Stimulated activated CD4-positive, alpha-beta T cell treated with anti-CD3 and anti-CD28 coated beads, Interleukin-1b, Interleukin-23, amount 100 ng/mL, for 24 hours (primary cell): ENCODE results near the gene RNF208.
"Not testable (repeated sequence)": the region's sequence is repeated elsewhere in the genome, so short reads cannot be mapped to it uniquely, and the experiment has no call there.

Experiments
- DNase-seq, 4 experiments: peaks; one replicate each; pipeline ENCODE4 v3.0.0-alpha.2; 2020; ENCODE audit warnings: low read depth in 4 of 4, low spot score in 1 of 4

The RNF208 gene, protein sequence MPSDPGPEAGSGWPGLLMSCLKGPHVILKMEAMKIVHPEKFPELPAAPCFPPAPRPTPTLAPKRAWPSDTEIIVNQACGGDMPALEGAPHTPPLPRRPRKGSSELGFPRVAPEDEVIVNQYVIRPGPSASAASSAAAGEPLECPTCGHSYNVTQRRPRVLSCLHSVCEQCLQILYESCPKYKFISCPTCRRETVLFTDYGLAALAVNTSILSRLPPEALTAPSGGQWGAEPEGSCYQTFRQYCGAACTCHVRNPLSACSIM

DNA sequence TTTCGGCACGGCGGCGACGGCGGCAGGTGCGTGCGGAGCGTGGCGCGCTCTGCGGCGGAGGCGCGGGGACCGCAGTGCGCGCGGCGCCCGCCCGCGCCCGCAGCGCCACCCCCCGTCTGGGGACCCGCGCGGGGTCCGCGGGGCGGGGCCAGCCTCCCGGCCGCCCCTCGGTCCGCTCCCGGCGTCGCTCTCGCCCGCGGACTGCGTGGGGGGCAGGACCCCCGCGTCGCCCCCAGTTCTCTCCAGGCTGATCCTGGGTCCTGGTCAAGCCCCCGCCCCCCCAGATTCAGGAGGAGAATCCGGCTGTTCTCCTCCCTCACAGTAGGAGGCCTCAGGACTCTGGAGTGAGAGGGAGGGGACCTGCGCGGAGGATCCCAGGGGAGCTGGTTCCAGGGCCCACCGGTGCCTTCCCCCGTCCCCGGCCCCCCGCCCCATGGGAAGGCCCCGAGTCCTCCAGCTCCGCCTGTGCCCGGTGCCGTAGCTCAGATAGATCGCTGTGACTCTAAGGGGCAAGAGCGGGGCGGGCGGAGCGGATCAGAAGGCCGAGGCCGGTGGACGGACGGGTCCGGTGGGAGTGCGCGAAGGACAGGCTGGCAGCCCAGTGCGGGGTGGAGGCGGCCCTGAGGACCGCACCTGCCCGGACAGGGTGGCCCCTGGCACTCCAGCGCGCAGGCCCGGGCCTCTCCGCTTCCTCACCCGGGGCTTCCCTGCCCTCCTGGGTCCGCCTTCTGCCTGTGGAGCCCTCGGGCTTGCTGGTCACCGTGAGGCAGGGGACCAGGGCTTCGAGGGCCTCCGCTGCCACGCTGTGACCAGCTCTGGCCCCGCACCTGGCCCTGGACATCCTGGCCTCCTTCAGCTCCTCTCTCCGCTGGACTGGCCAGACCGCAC is at the start of gene RNF208:
TSS of gene RNF208 (minus strand) at position 51 of the 888 bp plus-strand sequence. CDS start 1,028 bp downstream, outside the sequence.
- DNase-seq = no peak

DNA sequence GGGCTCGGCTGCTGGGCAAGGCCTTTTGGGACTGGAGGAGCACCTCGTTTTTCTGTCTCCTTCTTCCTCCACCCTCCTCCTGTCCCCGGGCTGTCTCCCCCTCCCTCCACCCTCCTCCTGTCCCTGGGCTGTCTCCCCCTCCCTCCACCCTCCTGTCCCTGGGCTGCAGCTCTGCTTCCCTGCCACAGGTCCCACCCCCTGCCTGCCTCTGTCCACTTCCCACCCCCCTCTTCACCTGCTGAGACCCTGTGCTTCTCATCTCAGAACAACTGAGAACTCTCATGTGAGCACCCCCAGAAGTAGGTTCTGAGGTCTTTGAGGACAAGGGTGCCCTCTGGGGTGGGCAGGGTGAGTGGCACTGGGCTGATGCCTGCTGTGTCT is 49.6 kb upstream of the RNF208 start:
- DNase-seq = no peak

DNA sequence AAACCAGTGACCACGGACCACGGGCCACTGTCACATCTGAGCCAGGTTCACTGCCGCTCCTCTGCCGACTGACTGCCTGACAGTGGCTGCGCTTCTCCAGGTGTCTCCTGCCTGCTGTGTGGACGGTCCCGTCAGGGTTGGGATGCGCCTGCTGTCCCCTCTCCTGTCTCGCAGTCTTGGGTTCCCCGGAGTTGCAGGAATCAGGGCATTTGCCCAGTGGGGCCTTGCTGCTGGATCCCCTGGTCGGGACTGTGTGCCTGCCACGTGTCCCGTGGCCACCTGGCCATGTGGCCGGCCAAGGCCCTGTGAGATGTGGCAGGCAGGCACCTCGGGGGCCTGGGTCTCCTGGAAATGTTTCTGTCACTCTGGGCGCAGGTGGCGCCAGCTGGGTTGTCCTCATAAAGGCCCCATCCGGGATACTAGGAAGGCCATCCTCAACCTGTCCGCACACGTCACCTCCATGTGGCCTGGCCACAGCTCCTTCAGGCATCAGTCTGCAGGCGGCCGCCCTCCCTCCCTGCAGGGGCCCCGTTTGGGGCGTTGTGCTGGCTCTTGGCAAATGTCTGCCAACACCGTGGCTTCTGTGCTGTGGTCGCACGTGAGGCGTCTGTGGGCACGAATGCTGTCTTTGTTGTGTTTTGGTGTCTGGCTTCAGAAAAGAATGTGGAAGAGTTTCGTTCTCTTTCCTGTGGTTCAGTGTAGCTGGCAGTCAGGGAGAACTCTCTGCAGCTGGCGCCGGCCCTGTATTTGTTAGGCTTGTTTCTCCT is 49.1 kb upstream of the RNF208 start:
- DNase-seq = no peak

DNA sequence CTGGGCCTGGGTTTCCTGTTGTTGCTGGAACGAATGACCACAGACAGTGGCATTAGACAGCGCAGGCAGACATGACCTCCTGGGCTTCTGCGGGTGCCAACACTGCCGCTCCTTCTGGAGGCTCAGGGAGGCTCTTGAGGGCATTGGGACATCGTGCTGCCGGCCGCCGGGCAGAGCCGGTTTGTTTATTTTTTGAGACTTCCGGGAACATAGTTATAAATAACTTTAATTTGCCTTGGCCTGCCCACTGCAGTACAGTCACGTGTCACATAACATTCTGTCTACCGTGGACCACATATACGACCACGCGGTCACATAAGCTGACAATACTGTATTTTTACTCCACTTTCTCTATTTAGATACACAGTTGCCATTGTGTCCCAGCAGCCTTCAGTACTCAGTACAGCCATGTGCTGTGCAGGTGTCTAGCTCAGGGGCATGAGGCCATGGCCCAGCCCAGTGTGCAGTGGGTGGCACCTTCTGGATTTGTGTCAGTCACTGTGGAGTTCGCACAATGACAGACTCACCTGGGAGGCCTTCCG is 47.3 kb upstream of the RNF208 start:
- no peak for DNase-seq

DNA sequence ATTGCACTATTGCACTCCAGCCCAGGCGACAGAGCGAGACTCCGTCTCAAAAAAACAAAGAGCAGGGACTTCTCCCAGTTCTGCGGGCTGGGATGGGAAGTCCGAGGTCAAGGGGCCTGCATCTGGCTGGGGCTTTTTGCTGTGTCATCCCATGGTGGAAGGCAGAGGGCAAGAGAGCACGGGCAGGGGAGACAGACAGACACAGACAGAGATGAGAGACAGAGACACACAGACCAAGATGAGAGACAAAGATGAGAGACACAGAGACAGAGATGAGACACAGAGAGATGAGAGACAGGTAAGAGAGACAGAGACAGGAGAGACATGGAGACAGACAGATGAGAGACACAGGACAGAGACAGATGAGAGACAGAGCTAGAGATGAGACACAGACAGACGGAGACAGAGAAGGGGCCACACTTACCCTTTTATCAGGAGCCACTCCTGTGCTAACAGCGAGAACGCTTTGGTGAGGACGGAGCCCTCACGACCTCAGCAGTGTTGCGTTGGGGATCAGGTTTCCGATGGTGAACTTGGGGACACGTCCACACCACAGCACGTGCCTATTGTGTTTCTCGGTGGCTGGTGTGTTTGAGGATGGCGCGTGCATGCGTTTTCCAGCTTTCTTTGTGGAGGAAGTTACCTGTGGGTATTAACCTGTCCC is 46.6 kb upstream of the RNF208 start:
- DNase-seq = no peak

DNA sequence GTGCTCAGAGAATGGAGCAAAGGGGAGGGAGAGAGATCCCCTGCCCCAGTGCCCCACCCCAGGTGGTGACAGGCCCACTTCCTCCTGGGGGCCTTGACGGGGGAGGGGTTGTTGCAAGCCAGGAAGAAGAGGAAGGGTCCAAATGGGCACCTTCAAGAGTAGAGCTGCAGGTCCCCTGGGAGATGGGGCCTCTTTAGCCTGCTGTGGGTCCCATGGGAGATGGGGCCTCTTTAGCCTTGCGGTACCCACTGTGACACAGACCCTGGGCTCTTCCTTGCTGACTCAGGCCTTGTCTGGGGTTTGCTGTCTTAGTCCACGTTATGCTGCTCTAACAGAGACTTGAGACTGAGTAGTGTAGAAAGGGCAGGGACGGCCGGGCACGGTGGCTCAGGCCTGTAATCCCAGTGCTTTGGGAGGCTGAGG is 45.9 kb upstream of the RNF208 start:
- no peak for DNase-seq

DNA sequence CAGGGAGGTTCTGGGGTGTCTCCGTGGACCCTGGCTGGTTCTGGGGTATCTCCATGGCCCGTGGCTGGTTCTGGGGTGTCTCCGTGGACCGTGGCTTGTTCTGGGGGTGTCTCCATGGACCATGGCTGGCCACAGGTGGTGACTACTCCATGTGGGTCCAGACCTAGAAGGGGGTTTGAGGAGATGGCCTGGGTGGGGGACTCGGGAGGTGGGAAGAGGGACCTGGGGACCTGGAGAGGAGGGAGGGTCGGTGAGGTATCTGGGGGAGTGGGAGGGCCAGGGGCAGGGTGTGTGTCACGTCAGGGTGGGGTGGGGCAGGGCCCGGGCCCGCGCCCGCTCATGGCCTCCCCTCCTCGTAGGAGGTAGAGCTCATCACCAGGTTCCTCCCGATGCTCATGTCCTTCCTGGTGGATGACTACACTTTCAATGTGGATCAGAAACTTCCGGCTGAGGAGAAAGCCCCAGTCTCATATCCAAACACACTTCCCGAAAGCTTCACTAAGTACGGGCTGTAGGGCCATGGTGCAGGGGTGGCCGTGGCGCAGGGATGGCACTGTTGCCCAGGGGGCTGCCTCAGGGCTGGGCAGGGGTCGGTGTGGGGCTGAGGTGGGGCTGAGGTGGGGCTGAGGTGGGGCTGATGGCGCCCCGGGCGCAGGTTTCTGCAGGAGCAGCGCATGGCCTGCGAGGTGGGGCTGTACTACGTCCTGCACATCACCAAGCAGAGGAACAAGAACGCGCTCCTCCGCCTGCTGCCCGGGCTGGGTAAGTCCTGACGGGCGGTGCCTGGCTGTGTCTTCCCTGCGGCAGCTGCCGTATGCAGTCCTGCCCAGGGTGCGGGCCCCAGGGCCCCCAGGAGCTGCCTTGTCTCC is 44.8 kb upstream of the RNF208 start:
- no peak for DNase-seq

DNA sequence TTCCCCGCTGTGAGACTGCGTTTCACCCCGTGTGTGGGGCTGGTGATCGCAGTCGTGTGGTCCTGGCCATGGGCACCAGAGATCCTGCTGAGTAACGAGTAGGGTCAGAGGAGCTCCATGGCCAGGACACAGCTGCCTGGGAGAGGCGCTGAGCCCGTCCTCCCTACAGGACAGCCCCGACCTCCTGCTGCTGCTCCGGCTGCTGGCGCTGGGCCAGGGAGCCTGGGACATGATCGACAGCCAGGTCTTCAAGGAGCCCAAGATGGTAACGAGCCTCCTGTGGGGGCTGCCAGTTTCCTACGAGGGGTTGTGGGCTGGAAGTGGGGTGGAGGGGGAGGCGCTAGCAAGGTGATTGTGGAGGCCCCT is 44.1 kb upstream of the RNF208 start:
- no peak for DNase-seq

DNA sequence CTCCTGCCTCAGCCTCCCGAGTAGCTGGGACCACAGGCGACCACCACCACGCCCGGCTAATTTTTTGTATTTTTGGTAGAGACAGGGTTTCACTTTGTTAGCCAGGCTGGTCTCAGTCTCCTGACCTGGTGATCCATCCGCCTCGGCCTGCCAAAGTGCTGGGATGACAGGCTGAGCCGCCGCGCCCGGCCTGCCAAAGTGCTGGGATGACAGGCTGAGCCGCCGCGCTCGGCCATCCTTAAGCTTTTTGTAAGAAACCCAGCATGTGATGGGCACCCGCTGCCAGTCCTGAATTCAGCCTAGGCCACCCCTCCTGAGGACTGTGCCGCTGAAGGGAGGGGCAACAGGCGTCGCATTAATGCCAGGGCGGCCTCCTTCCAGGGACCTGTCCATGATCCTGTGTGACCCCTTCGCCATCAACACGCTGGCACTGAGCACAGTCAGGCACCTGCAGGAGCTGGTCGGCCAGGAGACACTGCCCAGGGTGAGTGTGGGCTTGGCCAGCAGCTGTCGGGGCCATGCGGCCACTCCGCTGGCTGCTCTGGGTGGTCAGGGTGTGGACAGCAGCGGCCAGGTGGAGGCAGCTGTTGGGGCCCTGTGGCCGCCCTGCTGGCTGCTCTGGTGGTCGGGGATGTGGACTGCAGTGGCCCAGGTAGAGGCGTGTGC is 43.6 kb upstream of the RNF208 start:
- DNase-seq = no peak

DNA sequence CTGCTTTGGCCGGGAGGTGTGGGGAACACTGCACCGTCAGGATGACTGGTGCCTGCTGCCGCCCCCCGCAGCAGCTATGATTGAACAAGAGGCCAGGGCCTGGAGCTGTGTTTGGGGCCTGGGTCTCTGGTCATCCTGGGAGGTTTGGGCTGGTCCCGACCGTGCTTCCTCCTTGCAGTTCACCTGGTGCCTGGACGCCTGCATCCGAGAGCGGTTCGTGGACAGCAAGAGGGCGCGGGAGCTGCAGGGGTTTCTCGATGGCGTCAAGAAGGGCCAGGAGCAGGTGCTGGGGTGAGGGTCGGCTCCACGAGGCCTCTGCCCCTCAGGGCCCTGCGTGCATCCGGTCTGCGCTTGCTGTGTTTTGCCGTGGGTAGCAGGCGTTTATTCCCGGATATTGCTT is 42.0 kb upstream of the RNF208 start:
- DNase-seq = no peak

DNA sequence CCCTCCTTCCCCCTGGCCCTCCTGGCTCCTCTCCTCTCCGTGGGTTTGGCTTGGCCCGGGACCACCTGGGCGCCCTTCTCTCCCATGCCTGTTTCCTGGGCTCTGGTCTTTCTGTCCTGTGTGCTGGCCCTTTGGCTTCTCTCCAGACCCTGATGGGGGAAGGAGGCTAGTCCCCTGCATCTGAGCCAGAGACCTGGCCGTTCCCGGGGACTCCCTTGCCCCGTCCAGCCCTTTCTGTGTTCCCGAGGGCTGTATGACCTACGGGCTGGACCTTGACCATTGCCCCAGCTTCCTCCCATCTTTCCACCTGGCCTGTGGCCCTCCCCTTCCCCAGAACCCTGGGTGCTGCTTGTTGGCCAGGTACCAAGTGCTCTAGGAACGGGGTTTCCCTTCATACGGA is 41.5 kb upstream of the RNF208 start:
- no peak for DNase-seq

DNA sequence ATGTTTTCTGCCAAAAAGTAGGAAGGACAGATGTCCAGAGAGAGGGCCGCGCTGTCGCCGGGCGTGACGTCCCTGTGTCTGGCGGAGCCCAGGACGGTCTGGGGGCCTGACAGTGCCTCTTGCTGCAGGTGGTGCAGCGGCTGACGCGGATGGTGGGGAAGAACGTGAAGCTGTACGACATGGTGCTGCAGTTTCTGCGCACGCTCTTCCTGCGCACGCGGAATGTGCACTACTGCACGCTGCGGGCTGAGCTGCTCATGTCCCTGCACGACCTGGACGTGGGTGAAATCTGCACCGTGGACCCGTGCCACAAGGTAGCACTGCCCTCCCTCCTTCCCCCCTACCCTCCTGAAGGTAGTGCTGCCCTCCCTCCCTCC is 40.9 kb upstream of the RNF208 start:
- DNase-seq = no peak

DNA sequence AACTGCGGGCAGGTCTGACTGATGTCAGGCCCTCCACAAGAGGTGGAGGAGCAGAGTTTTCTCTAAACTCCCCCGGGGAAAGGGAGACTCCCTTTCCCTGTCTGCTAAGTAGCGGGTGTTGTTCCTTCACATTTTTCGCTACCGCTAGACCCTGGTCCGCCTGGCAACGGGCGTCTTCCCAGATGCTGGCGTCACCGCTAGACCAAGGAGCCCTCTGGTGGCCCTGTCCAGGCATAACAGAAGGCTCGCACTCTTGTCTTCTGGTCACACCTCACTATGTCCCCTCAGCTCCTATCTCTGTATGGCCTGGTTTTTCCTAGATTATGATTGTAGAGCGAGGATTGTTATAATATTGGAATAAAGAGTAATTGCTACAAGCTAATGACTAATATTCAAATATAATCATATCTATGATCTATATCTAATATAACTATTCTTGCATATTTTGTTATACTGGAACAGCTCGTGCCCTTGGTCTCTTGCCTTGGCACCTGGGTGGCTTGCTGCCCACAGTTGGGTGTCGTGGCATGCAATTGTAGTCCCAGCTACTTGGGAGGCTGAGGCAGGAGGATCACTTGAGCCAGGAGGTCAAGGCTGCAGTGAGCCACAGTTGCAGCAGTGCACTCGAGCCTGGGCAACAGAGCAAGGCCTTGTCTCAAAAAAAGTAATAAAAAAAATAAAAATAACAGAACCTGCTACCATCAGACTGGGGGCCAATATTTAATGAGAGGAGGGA is 40.3 kb upstream of the RNF208 start:
- not testable (repeated sequence) for DNase-seq

DNA sequence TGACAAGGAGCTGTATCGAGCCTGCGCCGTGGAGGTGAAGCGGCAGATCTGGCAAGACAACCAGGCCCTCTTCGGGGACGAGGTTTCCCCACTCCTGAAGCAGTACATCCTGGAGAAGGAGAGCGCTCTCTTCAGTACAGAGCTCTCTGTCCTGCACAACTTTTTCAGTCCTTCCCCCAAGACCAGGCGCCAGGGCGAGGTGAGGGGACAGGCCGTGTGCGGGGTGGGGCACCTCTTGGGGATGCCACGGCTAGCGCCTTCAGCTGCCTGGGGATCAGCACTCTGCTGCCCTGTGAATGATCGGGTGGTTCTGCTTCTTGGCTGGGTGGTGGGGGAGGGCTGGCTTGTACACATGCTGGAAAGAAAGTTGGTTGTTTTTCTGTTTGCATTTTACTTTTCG is 34.8 kb upstream of the RNF208 start:
- DNase-seq = no peak

DNA sequence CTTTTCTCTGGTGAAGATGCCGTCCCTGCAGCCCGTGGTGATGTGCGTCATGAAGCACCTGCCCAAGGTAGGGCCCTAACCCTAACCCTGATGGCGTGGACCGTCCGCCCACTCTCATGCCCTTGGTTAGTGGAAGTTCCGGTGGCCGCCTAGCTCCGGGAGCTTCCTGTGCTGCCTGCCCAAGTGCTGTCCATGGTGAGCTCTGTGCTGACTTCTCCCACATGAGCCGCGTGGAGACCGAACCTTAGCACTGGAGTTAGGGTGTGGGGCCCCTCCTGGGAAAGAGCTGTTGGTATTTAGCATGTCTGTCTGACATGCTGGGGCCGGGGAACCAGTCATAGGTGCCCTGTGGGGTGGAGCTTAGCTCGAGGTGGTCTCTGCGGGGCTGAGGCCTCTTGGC is 34.3 kb upstream of the RNF208 start:
- no peak for DNase-seq

DNA sequence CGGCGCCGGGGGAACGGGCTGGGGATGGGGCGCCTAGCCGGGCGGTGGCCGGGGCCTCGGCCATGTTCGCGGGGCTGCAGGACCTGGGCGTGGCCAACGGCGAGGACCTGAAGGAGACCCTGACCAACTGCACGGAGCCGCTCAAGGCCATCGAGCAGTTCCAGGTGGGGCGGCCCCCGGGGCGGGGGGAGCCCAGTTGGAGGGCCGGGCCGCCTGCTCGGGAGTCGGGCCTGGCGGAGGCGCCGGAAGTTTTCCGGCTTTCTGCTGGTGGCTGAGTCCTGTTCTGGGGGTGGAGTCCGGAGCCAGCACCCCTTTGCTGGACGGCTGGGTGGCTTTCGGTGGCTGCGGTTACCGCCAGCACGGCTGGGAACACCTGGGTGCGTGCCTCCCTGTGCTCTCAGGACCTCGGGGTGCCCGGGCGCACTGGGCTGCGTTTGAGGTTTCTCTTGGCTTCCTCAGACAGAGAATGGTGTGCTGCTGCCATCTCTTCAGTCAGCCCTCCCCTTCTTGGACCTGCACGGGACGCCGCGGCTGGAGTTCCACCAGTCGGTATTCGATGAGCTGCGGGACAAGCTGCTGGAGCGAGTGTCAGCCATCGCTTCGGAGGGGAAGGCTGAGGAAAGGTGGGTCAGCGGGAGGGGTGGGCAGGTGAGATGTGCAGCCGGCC is 33.5 kb upstream of the RNF208 start:
- DNase-seq = no peak

DNA sequence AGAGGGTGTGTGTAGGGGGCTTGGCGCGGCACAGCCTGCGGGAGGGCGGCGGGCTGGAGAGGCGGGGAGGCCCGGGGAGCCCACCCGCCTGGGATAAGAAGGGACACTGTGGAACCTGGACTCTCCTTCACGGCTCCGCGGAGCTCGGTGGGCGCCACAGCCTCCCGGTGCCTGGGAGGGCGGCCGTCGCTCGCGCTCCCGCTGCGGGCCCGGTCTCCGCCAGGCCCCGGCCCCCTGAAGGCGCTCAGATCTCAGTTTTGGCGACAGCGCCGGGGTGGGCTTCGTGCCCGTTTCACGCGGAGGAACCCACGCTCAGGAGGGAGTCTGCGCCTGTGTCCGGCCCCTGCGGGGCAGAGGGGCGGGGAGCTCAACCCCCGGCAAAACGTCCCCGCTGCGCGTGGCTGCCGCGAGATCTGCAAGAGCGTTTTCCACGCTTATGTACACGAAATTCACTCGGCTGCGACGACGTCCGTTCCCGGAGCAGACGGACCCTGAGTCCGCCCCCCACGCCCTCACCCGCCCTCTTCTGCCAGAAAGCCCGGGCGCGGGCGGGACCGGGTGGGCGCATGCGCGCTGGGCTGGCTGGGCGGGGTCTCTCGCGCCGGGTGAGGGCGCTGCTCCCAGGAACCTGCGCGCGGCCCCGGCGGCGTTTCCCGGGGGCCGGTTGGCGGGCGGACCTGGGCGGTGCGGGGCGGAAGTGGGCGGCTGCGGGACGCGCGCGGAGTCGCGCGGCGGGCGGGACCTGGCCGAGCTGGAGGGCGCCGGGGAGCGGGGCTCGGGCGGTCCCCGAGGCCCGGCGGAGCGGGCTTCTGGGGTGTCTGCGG is 32.8 kb upstream of the RNF208 start, which contains the start of gene NELFB:
TSS of gene NELFB (plus strand) at position 704 of the 824 bp plus-strand sequence.
- peak; percentile 87 to 97 (median 95) for DNase-seq
